Measurements from ENCODE around the gene HRH2. TPM values are rescaled to one million over a fixed set of nuclear protein-coding genes. Genes with fewer than 3 reads are reported as not detected.
"Not testable (repeated sequence)": the region's sequence is repeated elsewhere in the genome, so short reads cannot be mapped to it uniquely, and the experiment has no call there.

HRH2 gene
- polyA plus RNA-seq, 3 donors = 0.69 to 7.0 (median 4.7) TPM

DNA sequence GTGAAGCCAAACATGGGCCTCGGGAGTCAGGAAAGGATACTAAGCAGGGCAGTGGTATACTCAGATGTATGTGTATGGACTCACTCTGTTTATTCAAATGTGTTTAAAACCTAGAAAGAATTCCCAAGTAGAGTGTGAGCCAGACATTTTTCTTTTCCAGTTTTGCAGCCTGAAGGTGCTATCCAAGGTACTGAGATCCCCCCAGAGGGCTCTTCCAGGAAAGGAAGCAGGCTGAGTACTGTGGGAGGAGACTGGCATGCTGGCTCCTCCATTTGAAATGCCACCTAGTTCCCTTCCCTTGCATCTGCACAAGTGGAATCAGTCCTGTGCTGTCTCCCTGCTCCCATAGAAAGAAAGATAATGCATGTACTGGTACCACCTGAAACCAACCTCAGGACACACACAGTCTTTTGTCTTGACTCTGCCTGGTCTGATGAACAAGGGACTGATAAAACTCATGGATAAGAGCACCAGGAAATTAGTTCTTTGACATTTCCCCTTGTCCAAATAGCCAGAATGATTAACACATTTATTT is 85.9 kb downstream of the HRH2 start:
- no peak overlapping the region for H3K27ac ChIP-seq (ENCODE audit: low read depth, low read length)
- WGBS, 3 donors = 58 to 78% (median 69%) methylated on average over 1 of the region's 1 CpG

GRCh38 chr5:175745210-175745609 is 87.3 kb downstream of the HRH2 start:
- H3K27ac ChIP-seq (ENCODE audit: low read depth, low read length) = no peak overlapping the region
- WGBS, 3 donors = 55 to 76% (median 70%) methylated on average over 3 of the region's 3 CpGs

- WGBS, 3 donors = 30 to 37% (median 31%) methylated on average over 2 of the region's 2 CpGs
These were observed 89.0 kb downstream of the HRH2 start for GRCh38 chr5:175746851-175747250.

GRCh38 chr5:175747539-175748060 is 89.7 kb downstream of the HRH2 start:
- H3K27ac ChIP-seq (ENCODE audit: low read depth, low read length) = no peak overlapping the region
- WGBS, 3 donors = 53 to 58% (median 53%) methylated on average over 3 of the region's 3 CpGs

More at GRCh38 chr5:175746851-175747250, 89.0 kb downstream of the HRH2 start:
- no peak overlapping the region for H3K27ac ChIP-seq (ENCODE audit: low read depth, low read length)

GRCh38 chr5:175748650-175749049 is 90.8 kb downstream of the HRH2 start:
- no peak overlapping the region for H3K27ac ChIP-seq (ENCODE audit: low read depth, low read length)
- 50 to 67% (median 60%) methylated on average over 3 of the region's 3 CpGs for WGBS, 3 donors

DNA sequence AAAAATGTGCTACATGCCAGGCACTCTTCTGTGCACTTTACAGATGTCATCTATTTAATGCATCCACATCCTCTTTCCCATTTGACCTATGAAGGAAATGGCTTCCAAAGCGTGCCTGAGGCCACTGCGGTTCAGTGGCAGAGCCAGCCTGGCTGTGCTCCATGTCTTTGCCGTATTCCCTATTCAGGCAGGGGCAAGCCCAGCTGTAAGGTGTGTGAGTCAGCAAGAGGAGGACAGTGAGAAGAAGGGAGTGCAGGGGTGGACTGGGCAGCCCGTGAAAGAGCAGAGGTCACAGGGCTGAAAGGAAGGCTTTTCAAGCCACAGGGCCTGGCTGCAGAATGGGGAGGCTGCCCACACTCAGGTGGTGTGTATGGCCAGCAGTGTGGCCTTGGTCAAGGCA is 91.7 kb downstream of the HRH2 start:
- no peak overlapping the region for H3K27ac ChIP-seq (ENCODE audit: low read depth, low read length)
- 72 to 78% (median 74%) methylated on average over 4 of the region's 4 CpGs for WGBS, 3 donors

GRCh38 chr5:175750511-175750931 is 92.7 kb downstream of the HRH2 start:
- H3K27ac ChIP-seq (ENCODE audit: low read depth, low read length) = no peak overlapping the region
- WGBS, 3 donors = 20 to 36% (median 33%) methylated on average over 14 of the region's 14 CpGs

DNA sequence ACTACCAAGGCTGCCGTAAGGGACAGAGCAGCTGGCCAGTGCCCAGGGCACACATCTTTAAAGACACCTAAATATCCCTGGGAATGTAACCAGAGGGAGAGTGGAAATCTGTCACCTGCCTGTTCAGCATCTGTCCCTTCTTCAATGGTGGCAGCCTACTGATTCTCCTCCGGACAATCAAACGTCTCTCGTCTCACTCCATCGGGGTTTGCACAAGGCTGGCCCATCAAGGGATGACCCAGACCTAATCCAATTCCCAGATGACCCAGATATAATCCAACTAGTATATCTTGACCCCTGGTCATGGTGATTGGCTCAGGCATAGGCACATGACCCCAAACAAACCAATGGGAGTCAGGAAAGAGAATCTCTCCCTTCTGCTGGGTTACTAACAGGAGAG is 93.5 kb downstream of the HRH2 start:
- no peak overlapping the region for H3K27ac ChIP-seq (ENCODE audit: low read depth, low read length)
- 78 to 90% (median 85%) methylated on average over 5 of the region's 5 CpGs for WGBS, 3 donors

- H3K27ac ChIP-seq (ENCODE audit: low read depth, low read length) = no peak overlapping the region
- WGBS, 3 donors = 57 to 66% (median 61%) methylated on average over 10 of the region's 10 CpGs
These were observed 95.1 kb downstream of the HRH2 start for GRCh38 chr5:175752826-175753535.

GRCh38 chr5:175753536-175754402 is 95.9 kb downstream of the HRH2 start:
- WGBS, 3 donors = 66 to 76% (median 73%) methylated on average over 18 to 19 of the region's 19 CpGs
- no peak overlapping the region for H3K27ac ChIP-seq (ENCODE audit: low read depth, low read length)

GRCh38 chr5:175759991-175760390 is 102.1 kb downstream of the HRH2 start:
- 41 to 77% (median 73%) methylated on average over 1 of the region's 1 CpG for WGBS, 3 donors

More at GRCh38 chr5:175759991-175760390, 102.1 kb downstream of the HRH2 start:
- H3K27ac ChIP-seq (ENCODE audit: low read depth, low read length) = not testable (repeated sequence)

Other genes starting within 250 kb of the HRH2 start
- gene DRD1, start 213.9 kb upstream of the HRH2 start, polyA plus RNA-seq = under 1 TPM; 0.05 to 0.39 (median 0.22) TPM
- 1 to 10 TPM; 5.9 to 9.8 (median 8.8) TPM for gene SFXN1, start 179.5 kb upstream of the HRH2 start, polyA plus RNA-seq
- gene CPLX2, start 213.5 kb downstream of the HRH2 start, polyA plus RNA-seq = 1 to 10 TPM in 1 of 3 donors, under 1 TPM in 2; 0.07 to 7.7 (median 0.11) TPM